Transverse colon (tissue), 3 donors: ENCODE results near the gene DYTN.

Source experiments
- CTCF ChIP-seq, 5 experiments: fragments of 200-600 bp in 3 of 5; fragments of 450-650 bp in 2 of 5; sonication (generic) in 3 of 5; IDR thresholded peaks; 1 replicate in 2 of 5; 2 replicates in 3 of 5; pipeline ENCODE4 v1.5.1; 2016 to 2017; ENCODE audit warnings: antibody characterized with exemption in 5 of 5, inconsistent platforms in 3 of 5, mild to moderate bottlenecking in 2 of 5, moderate library complexity in 1 of 5
- EP300 ChIP-seq: sonication (generic); formaldehyde crosslinking; IDR thresholded peaks from one replicate; pipeline ENCODE4 v1.6.1; 2017; ENCODE audit warnings: antibody characterized with exemption, low read depth

DNA sequence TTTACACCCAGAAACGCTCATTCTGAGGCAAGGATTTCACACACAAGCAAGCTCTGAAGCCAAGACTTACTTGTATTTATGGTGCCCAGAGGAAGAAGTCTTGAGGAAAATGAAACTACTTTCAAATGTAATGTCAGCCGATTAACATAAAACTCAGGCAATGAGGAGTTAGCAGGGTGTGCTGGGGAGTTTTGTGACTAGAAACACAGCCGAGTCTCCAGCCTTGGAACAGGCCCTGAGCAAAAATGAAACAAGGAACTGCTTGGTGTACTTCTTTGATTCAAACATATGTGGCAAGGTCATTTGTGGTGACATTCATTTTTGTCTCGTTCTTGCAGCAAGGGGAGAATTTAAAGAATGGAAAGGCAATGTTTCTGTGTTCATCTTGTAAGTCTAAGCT is 4.5 kb downstream of the DYTN start:
- TF ChIP-seq CTCF (IDR thresholded peaks at IDR 0.05) (no peak), EP300 (no peak)
